RWPE2 (cell line): ENCODE results near the gene AKR7A2.

Source experiments
- ATAC-seq: fragments of 200-7000 bp; cut with Tn5 transposase; 3 replicates; pipeline ENCODE4 v1.9.1; 2021; ENCODE audit warnings: low read depth
- DNase-seq: peaks from one replicate; pipeline ENCODE4 v3.0.0-alpha.2; 2020; ENCODE audit warnings: low spot score
- H3K27ac ChIP-seq: fragments of 450-650 bp; 2 replicates; pipeline ENCODE4 v1.5.1; 2017; ENCODE audit warnings: mild to moderate bottlenecking; ENCODE audit not compliant: poor library complexity, severe bottlenecking
- H3K27me3 ChIP-seq: fragments of 250-450 bp; sonication (Bioruptor Pico); 2 replicates; pipeline ENCODE4 v1.5.1; 2021; ENCODE audit warnings: mild to moderate bottlenecking, moderate library complexity; ENCODE audit not compliant: insufficient read depth, poor library complexity, severe bottlenecking
- H3K36me3 ChIP-seq: fragments of 250-450 bp; sonication (Bioruptor Pico); 2 replicates; pipeline ENCODE4 v1.5.1; 2020; ENCODE audit warnings: low read depth, mild to moderate bottlenecking, moderate library complexity
- H3K4me1 ChIP-seq: fragments of 250-450 bp; sonication (Bioruptor Pico); 2 replicates; pipeline ENCODE4 v1.5.1; 2021; ENCODE audit warnings: mild to moderate bottlenecking, moderate library complexity; ENCODE audit not compliant: insufficient read depth, poor library complexity, severe bottlenecking
- H3K4me3 ChIP-seq: fragments of 250-450 bp; sonication (Bioruptor Pico); 2 replicates; pipeline ENCODE4 v1.5.1; 2021; ENCODE audit warnings: mild to moderate bottlenecking, moderate library complexity; ENCODE audit not compliant: severe bottlenecking
- H3K9me3 ChIP-seq: fragments of 250-450 bp; sonication (Bioruptor Pico); 2 replicates; pipeline ENCODE4 v1.5.1; 2021; ENCODE audit warnings: mild to moderate bottlenecking, moderate library complexity; ENCODE audit not compliant: severe bottlenecking
- CTCF ChIP-seq: fragments of 450-650 bp; IDR thresholded peaks from one replicate; pipeline ENCODE4 v1.5.1; 2017; ENCODE audit warnings: mild to moderate bottlenecking, moderate library complexity; ENCODE audit not compliant: poor library complexity, severe bottlenecking

AKR7A2 gene

GRCh38 chr1:19341201-19342061 is 29.5 kb upstream of the AKR7A2 start:
- Histone ChIP-seq H3K4me3 (no peak overlapping the region), H3K4me1 (no peaks in the 10 kb centered on the region), H3K36me3 (peaks cover 29% of the 10 kb centered on the region), H3K27me3 (no peaks in the 10 kb centered on the region), H3K27ac (no peak overlapping the region), H3K9me3 (no peaks in the 10 kb centered on the region)
- TF ChIP-seq CTCF: peak; percentile 82
- peak; percentile 37; the same call in 2 of the 3 replicates for ATAC-seq
- DNase-seq: peak; percentile 47

- ATAC-seq: no peak
- Histone ChIP-seq H3K36me3 (peaks cover 28% of the 10 kb centered on the region), H3K9me3 (no peaks in the 10 kb centered on the region), H3K4me1 (no peaks in the 10 kb centered on the region), H3K27ac (no peak overlapping the region), H3K4me3 (no peak overlapping the region), H3K27me3 (no peaks in the 10 kb centered on the region)
- no peak for DNase-seq
- no peak for TF ChIP-seq CTCF
Measured at GRCh38 chr1:19340387-19340937, 28.5 kb upstream of the AKR7A2 start.

DNA sequence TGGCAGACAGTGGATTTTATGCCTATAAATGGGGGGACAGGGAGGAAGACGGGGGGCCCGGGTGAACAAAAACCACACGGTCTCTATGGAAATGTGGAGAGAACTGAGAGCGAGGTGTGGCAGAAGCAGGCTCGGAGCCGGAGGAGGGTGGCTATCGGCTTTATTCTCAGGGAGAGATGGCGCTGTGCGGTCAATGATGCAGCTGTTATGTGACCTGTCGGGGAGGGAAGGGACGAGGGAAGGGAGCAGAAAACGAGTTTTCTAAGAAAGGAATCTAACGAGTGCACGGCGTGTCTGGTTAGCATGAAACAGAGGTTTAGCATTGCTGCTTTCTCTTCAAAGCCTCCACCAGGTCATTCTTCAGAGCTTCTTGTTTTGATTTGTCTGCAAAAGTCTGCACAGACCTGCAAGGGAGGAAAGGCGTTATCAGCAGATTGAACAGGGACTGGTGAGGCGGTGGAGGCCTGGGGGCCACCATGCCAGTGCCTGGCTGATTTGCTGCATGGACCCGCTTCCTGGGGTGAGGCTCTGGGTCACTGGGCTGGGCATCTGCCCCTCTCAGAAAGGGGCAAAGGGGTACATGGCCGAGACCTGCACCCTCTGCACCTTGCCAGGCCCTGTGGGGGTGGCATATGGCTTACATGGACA is 27.4 kb upstream of the AKR7A2 start:
- no peak for ATAC-seq
- Histone ChIP-seq H3K27me3 (no peaks in the 10 kb centered on the region), H3K27ac (no peak overlapping the region), H3K36me3 (peaks cover 19% of the 10 kb centered on the region), H3K4me3 (no peak overlapping the region), H3K9me3 (no peaks in the 10 kb centered on the region), H3K4me1 (no peaks in the 10 kb centered on the region)
- no peak for TF ChIP-seq CTCF
- no peak for DNase-seq

DNA sequence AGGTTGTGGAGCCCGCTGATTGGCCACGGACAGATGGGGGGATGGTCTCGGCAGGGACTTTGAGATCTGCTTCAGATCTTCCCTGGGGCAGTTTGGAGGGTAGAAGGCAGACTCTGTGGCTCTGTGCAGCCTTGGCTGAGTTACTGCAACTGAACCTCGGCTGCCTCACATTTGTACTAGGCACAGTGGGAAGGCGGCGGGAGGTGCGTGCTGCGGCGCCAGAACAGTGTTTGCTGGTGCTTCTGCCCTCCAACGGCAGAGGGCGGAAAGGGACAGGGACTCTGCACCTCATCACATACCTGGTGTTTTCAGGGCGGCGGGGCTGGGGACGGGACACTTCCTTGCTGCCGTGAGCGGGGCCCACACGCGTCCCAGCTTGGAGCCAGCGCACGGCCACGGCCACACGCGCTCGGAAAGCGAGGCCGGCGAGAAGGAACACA is 26.4 kb upstream of the AKR7A2 start:
- TF ChIP-seq CTCF: peak; percentile 25

More for the DNA sequence above, 26.4 kb upstream of the AKR7A2 start:
- Histone ChIP-seq H3K27ac (no peak overlapping the region), H3K9me3 (no peaks in the 10 kb centered on the region), H3K4me1 (no peaks in the 10 kb centered on the region), H3K36me3 (peaks cover 13% of the 10 kb centered on the region), H3K4me3 (no peak overlapping the region), H3K27me3 (no peaks in the 10 kb centered on the region)
- DNase-seq (no peak), ATAC-seq (no peak)
